ENCODE data around the gene ZIC2. TPM values are rescaled to one million over a fixed set of nuclear protein-coding genes. Genes with fewer than 3 reads are reported as not detected.

ZIC2 gene
- total RNA-seq, 1 experiment from 2014 or later = 426 TPM

DNA sequence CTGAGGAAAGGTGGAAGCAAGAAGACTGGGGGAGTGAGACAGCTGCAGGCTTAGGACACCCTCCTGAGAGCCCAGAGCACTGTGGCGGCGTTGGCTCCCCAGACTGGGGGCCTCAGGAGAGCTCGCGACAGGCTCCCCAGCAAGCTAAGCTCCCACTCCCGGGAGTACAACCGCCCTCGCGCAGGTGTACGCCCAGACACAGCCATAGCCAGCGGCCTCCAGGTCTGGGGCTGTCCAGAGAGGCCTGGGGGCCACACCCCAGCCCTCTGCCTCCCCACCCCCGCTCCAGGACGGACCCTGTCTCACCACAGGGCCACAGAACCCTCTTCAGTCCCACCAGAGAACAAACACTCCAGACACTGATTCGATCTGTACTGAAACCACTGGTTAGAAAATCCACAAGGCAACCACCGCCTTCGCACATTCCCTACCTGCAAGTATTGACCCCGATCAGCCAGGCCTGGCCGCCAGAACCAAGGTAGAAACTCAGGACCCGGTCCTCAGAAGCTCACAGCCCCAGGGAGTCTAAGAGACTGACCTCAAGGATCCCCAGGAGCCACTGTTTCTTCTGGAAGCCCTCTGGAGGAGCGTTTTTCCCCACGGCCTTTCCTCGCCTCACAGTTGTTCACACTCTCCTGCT lies 26.4 kb upstream of the ZIC2 start:
- Mint-ChIP-seq H3K9me3 (no peaks in the 10 kb centered on the region), H3K4me1 (peaks cover 43 to 49% of the 10 kb centered on the region in 2 experiments), H3K27me3 (ENCODE audit: low read depth) (peaks cover 93% of the 10 kb centered on the region), H3K4me3 (peak overlapping the region; percentile 73 to 89), H3K36me3 (ENCODE audit: insufficient read depth in 1 of 3, low read depth in 3 of 3) (no peaks in the 10 kb centered on the region; a peak in 2 of 7 replicates), H3K27ac (no peak overlapping the region; a peak in 1 of 7 replicates)
- Histone ChIP-seq H3K56ac (ENCODE audit: insufficient read length, low read depth, low read length) (no peak overlapping the region), H2BK5ac (ENCODE audit: insufficient read length, low read length) (no peak overlapping the region), H2BK120ac (ENCODE audit: low read depth, low read length, poor library complexity, severe bottlenecking) (no peak overlapping the region), H4K8ac (replicated peaks; ENCODE audit: insufficient read length, low read depth, low read length) (no peak overlapping the region), H3K4ac (ENCODE audit: low read depth, low read length) (no peak overlapping the region), H3K27ac (ENCODE audit: insufficient read length, low read depth, low read length) (no peak overlapping the region), H3K18ac (ENCODE audit: insufficient read length, low read depth, low read length) (no peak overlapping the region), H2BK12ac (ENCODE audit: insufficient read length, low read depth, low read length) (no peak overlapping the region), H3K27me3 (ENCODE audit: insufficient read depth, low read length) (peaks cover 28% of the 10 kb centered on the region; the same call in 1 of the 2 replicates), H3K23ac (ENCODE audit: insufficient read length, low read depth, low read length) (no peak overlapping the region), H4K5ac (ENCODE audit: insufficient read length, low read depth, low read length) (no peak overlapping the region), H4K20me1 (ENCODE audit: control insufficient read depth, insufficient read depth, insufficient read length) (no peaks in the 10 kb centered on the region), H2AFZ (ENCODE audit: low read length) (no peak overlapping the region), H3K4me1 (ENCODE audit: insufficient read depth, low read length) (peaks cover 4% of the 10 kb centered on the region; the same call in 1 of the 2 replicates), H3K9me3 (ENCODE audit: control insufficient read depth, low read depth, low read length) (no peaks in the 10 kb centered on the region), H2BK15ac (ENCODE audit: low read depth, low read length) (no peak overlapping the region), H2AK5ac (ENCODE audit: insufficient read length, low read length) (no peak overlapping the region), H3K9ac (ENCODE audit: extremely low read depth, insufficient read length, low read length) (no peak overlapping the region), H2BK20ac (ENCODE audit: low read depth, low read length, poor library complexity, severe bottlenecking) (no peak overlapping the region), H3K4me2 (ENCODE audit: insufficient read depth, insufficient read length, low read length) (peak overlapping the region; percentile 87), H3K14ac (ENCODE audit: insufficient read depth, low read length) (no peak overlapping the region; the same call in 1 of the 2 replicates), H3K79me2 (ENCODE audit: insufficient read depth, low read length) (no peaks in the 10 kb centered on the region), H3K79me1 (ENCODE audit: insufficient read depth, low read depth, low read length, poor library complexity, severe bottlenecking) (no peaks in the 10 kb centered on the region), H3K23me2 (ENCODE audit: insufficient read length, low read depth, low read length, poor library complexity, severe bottlenecking) (peaks cover 42% of the 10 kb centered on the region), H3T11ph (ENCODE audit: low read length) (no peak overlapping the region), H4K91ac (ENCODE audit: insufficient read length, low read depth, low read length) (no peak overlapping the region)
- WGBS (ENCODE audit: extremely low coverage, insufficient read length, low lambda C conversion rate) = no CpG with 5 or more reads among the region's 21 CpGs
- TF ChIP-seq, protein P1, sequence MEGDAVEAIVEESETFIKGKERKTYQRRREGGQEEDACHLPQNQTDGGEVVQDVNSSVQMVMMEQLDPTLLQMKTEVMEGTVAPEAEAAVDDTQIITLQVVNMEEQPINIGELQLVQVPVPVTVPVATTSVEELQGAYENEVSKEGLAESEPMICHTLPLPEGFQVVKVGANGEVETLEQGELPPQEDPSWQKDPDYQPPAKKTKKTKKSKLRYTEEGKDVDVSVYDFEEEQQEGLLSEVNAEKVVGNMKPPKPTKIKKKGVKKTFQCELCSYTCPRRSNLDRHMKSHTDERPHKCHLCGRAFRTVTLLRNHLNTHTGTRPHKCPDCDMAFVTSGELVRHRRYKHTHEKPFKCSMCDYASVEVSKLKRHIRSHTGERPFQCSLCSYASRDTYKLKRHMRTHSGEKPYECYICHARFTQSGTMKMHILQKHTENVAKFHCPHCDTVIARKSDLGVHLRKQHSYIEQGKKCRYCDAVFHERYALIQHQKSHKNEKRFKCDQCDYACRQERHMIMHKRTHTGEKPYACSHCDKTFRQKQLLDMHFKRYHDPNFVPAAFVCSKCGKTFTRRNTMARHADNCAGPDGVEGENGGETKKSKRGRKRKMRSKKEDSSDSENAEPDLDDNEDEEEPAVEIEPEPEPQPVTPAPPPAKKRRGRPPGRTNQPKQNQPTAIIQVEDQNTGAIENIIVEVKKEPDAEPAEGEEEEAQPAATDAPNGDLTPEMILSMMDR (conservative IDR thresholded peaks at IDR 0.05) = no peak
- peak; percentile 36 for DNase-seq

Data from H9 (cell line).